ENCODE measurements around the gene SMARCC2. TPM values are rescaled to one million over a fixed set of nuclear protein-coding genes. Genes with fewer than 3 reads are reported as not detected.

SMARCC2 gene
- total and polyA plus RNA-seq, 2 donors (not counting 1 experiment from before 2014, with no cell fraction given), result 60.2 to 70.8 TPM

GRCh38 chr12:56150563-56150962 is 38.7 kb downstream of the SMARCC2 start:
- Histone ChIP-seq H3K4me3 (replicated peaks in 1 of 4; ENCODE audit: control extremely low read depth in 1 of 4, insufficient read depth in 1 of 4, low read depth in 3 of 4, low read length in 4 of 4) (no peak overlapping the region), H3K4me1 (ENCODE audit: control insufficient read depth, extremely low read depth, insufficient read depth, low read length) (peaks cover 13% of the 10 kb centered on the region), H3K27ac (ENCODE audit: insufficient read depth, low read length) (no peak overlapping the region), H3K36me3 (ENCODE audit: control insufficient read depth, insufficient read depth, low read length) (no peaks in the 10 kb centered on the region), H2AFZ (ENCODE audit: low read length) (no peak overlapping the region), H4K20me1 (ENCODE audit: control insufficient read depth, extremely low read depth, insufficient read depth, low read length) (no peaks in the 10 kb centered on the region), H3K79me2 (ENCODE audit: control insufficient read depth, insufficient read depth, low read length) (peaks cover 5% of the 10 kb centered on the region), H3K9me3 (ENCODE audit: control insufficient read depth, insufficient read depth, low read depth, low read length) (no peaks in the 10 kb centered on the region), H3K9ac (ENCODE audit: insufficient read depth, low read length) (no peak overlapping the region), H3K27me3 (ENCODE audit: control insufficient read depth, insufficient read depth, low read length) (no peaks in the 10 kb centered on the region), H3K4me2 (ENCODE audit: extremely low read depth, insufficient read depth, low read length) (no peak overlapping the region)
- no peak for TF ChIP-seq CTCF (conservative IDR thresholded peaks at IDR 0.05 in 1 of 2, IDR thresholded peaks at IDR 0.05 in 1 of 2; ENCODE audit: low read depth in 1 of 2, low read length in 2 of 2)
- TF ChIP-seq EZH2 (IDR thresholded peaks at IDR 0.05; ENCODE audit: low read length, missing control alignments), result no peak
- peak; percentile 24 to 66 for DNase-seq (ENCODE audit: low read depth in 2 of 2)

- TF ChIP-seq EZH2 (IDR thresholded peaks at IDR 0.05; ENCODE audit: low read length, missing control alignments) (no peak), CTCF (conservative IDR thresholded peaks at IDR 0.05 in 1 of 2, IDR thresholded peaks at IDR 0.05 in 1 of 2; ENCODE audit: low read depth in 1 of 2, low read length in 2 of 2) (no peak)
- Histone ChIP-seq H2AFZ (ENCODE audit: low read length) (no peak overlapping the region), H3K4me2 (ENCODE audit: extremely low read depth, insufficient read depth, low read length) (no peak overlapping the region), H3K9ac (ENCODE audit: insufficient read depth, low read length) (no peak overlapping the region), H3K9me3 (ENCODE audit: control insufficient read depth, insufficient read depth, low read depth, low read length) (no peaks in the 10 kb centered on the region), H3K4me1 (ENCODE audit: control insufficient read depth, extremely low read depth, insufficient read depth, low read length) (peaks cover 5% of the 10 kb centered on the region), H3K27ac (ENCODE audit: insufficient read depth, low read length) (no peak overlapping the region), H4K20me1 (ENCODE audit: control insufficient read depth, extremely low read depth, insufficient read depth, low read length) (no peaks in the 10 kb centered on the region), H3K36me3 (ENCODE audit: control insufficient read depth, insufficient read depth, low read length) (peaks cover 14% of the 10 kb centered on the region), H3K79me2 (ENCODE audit: control insufficient read depth, insufficient read depth, low read length) (no peaks in the 10 kb centered on the region), H3K4me3 (replicated peaks in 1 of 4; ENCODE audit: control extremely low read depth in 1 of 4, insufficient read depth in 1 of 4, low read depth in 3 of 4, low read length in 4 of 4) (no peak overlapping the region), H3K27me3 (ENCODE audit: control insufficient read depth, insufficient read depth, low read length) (no peaks in the 10 kb centered on the region)
- DNase-seq (ENCODE audit: low read depth in 2 of 2), result peak; percentile 30 to 72
Observed at GRCh38 chr12:56146492-56147460, 42.5 kb downstream of the SMARCC2 start.

GRCh38 chr12:56145217-56145616 is 44.1 kb downstream of the SMARCC2 start:
- H3K27me3 ChIP-seq (ENCODE audit: control insufficient read depth, insufficient read depth, low read length), result no peaks in the 10 kb centered on the region

More at GRCh38 chr12:56145217-56145616, 44.1 kb downstream of the SMARCC2 start:
- no peak overlapping the region for H2AFZ ChIP-seq (ENCODE audit: low read length)
- H3K36me3 ChIP-seq (ENCODE audit: control insufficient read depth, insufficient read depth, low read length), result peaks cover 17% of the 10 kb centered on the region
- H3K4me1 ChIP-seq (ENCODE audit: control insufficient read depth, extremely low read depth, insufficient read depth, low read length), result no peaks in the 10 kb centered on the region
- no peaks in the 10 kb centered on the region for H4K20me1 ChIP-seq (ENCODE audit: control insufficient read depth, extremely low read depth, insufficient read depth, low read length)
- H3K27ac ChIP-seq (ENCODE audit: insufficient read depth, low read length), result no peak overlapping the region
- DNase-seq (ENCODE audit: low read depth in 2 of 2), result no peak
- no peak overlapping the region for H3K4me2 ChIP-seq (ENCODE audit: extremely low read depth, insufficient read depth, low read length)
- no peaks in the 10 kb centered on the region for H3K79me2 ChIP-seq (ENCODE audit: control insufficient read depth, insufficient read depth, low read length)
- H3K9me3 ChIP-seq (ENCODE audit: control insufficient read depth, insufficient read depth, low read depth, low read length), result no peaks in the 10 kb centered on the region
- no peak for TF ChIP-seq CTCF (conservative IDR thresholded peaks at IDR 0.05 in 1 of 2, IDR thresholded peaks at IDR 0.05 in 1 of 2; ENCODE audit: low read depth in 1 of 2, low read length in 2 of 2)
- no peak for TF ChIP-seq EZH2 (IDR thresholded peaks at IDR 0.05; ENCODE audit: low read length, missing control alignments)
- H3K9ac ChIP-seq (ENCODE audit: insufficient read depth, low read length), result no peak overlapping the region
- H3K4me3 ChIP-seq (replicated peaks in 1 of 4; ENCODE audit: control extremely low read depth in 1 of 4, insufficient read depth in 1 of 4, low read depth in 3 of 4, low read length in 4 of 4), result no peak overlapping the region

Data from fibroblast of lung (primary cell).